Mesodermal cell (in vitro differentiated cells): ENCODE measurements around the gene RNF144B.

Experiments used
- H3K27ac ChIP-seq: 2 replicates; pipeline ENCODE4 v1.7.0; 2013; ENCODE audit warnings: mild to moderate bottlenecking, low read depth, low read length, moderate library complexity; ENCODE audit not compliant: severe bottlenecking
- H3K36me3 ChIP-seq: 2 replicates; pipeline ENCODE4 v1.7.1; 2013; ENCODE audit warnings: mild to moderate bottlenecking, low read length, moderate library complexity; ENCODE audit not compliant: control insufficient read depth, insufficient read depth
- H3K4me1 ChIP-seq: one replicate; pipeline ENCODE4 v1.7.1; 2013; ENCODE audit warnings: mild to moderate bottlenecking, low read length; ENCODE audit not compliant: insufficient read depth, control insufficient read depth, poor library complexity, severe bottlenecking
- H3K4me3 ChIP-seq: 2 replicates; pipeline ENCODE4 v1.7.0; 2013; ENCODE audit warnings: low read length, control low read depth, mild to moderate bottlenecking; ENCODE audit not compliant: insufficient read depth, poor library complexity, severe bottlenecking; ENCODE audit errors: extremely low read depth
- H3K9me3 ChIP-seq: 2 replicates; pipeline ENCODE4 v1.7.1; 2013; ENCODE audit warnings: mild to moderate bottlenecking, low read length, moderate library complexity; ENCODE audit not compliant: control insufficient read depth
- WGBS, 2 experiments: methylation state at CpG; one replicate each; pipeline ENCODE4 v1.1.5; 2013; ENCODE audit warnings: missing lambda C conversion rate in 2 of 2; ENCODE audit not compliant: insufficient coverage in 2 of 2; 5-methylcytosine and 5-hydroxymethylcytosine counted together

Gene RNF144B

GRCh38 chr6:18423426-18423825 lies 36.3 kb downstream of the RNF144B start:
- Histone ChIP-seq H3K36me3 (no peaks in the 10 kb centered on the region), H3K9me3 (no peaks in the 10 kb centered on the region), H3K27ac (no peak overlapping the region), H3K4me3 (no peak overlapping the region), H3K4me1 (no peaks in the 10 kb centered on the region)
- WGBS, 2 experiments: 90 to 100% methylated on average over 1 to 2 of the region's 3 CpGs

- H3K4me3 ChIP-seq: no peak overlapping the region
- no peak overlapping the region for H3K27ac ChIP-seq
- H3K9me3 ChIP-seq: no peaks in the 10 kb centered on the region
- no peaks in the 10 kb centered on the region for H3K36me3 ChIP-seq
- WGBS, 2 experiments: 40 to 42% methylated on average over 1 of the region's 2 CpGs
- H3K4me1 ChIP-seq: no peaks in the 10 kb centered on the region
These were observed 37.1 kb downstream of the RNF144B start for GRCh38 chr6:18424201-18424600.

DNA sequence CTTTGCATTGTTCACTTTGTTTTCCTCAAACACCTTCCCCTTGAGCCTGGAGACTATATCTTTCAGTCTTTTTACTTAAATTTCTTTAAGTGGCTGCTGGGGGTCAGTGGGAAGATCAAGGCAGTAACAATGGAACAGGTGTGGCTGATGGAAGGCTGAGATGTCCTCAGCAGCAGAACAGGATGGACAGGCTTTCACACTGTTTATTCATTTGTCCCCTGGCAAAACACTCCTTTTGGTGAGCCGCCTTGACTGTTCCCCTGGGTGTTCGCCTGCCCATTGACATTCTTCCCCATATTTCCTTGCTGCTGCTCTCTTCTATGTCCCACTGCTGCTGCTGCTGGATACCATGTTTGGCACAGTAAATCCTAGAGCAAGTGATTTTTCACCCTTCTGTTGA lies 38.1 kb downstream of the RNF144B start:
- Histone ChIP-seq H3K27ac (no peak overlapping the region), H3K4me1 (no peaks in the 10 kb centered on the region)
- 94 to 100% methylated on average over 2 of the region's 2 CpGs for WGBS, 2 experiments

GRCh38 chr6:18427296-18427695 lies 40.1 kb downstream of the RNF144B start:
- H3K4me3 ChIP-seq: no peak overlapping the region
- no peak overlapping the region for H3K27ac ChIP-seq
- no peaks in the 10 kb centered on the region for H3K36me3 ChIP-seq
- H3K9me3 ChIP-seq: no peaks in the 10 kb centered on the region
- peaks cover 3% of the 10 kb centered on the region for H3K4me1 ChIP-seq
- WGBS, 2 experiments: 80 to 100% methylated on average over 1 of the region's 2 CpGs

More for the DNA sequence above, 38.1 kb downstream of the RNF144B start:
- Histone ChIP-seq H3K4me3 (no peak overlapping the region), H3K9me3 (no peaks in the 10 kb centered on the region), H3K36me3 (no peaks in the 10 kb centered on the region)

- no peak overlapping the region for H3K4me3 ChIP-seq
- 84 to 86% methylated on average over 1 to 2 of the region's 4 CpGs for WGBS, 2 experiments
- H3K36me3 ChIP-seq: no peaks in the 10 kb centered on the region
- H3K27ac ChIP-seq: no peak overlapping the region
- no peaks in the 10 kb centered on the region for H3K9me3 ChIP-seq
- peaks cover 16% of the 10 kb centered on the region for H3K4me1 ChIP-seq
These were observed 42.6 kb downstream of the RNF144B start for GRCh38 chr6:18429655-18430297.

- Histone ChIP-seq H3K9me3 (no peaks in the 10 kb centered on the region), H3K36me3 (no peaks in the 10 kb centered on the region), H3K4me1 (peaks cover 16% of the 10 kb centered on the region), H3K4me3 (no peak overlapping the region), H3K27ac (no peak overlapping the region)
- WGBS, 2 experiments: 70 to 95% methylated on average over 1 to 2 of the region's 2 CpGs
These were observed 44.4 kb downstream of the RNF144B start for GRCh38 chr6:18431581-18431980.

DNA sequence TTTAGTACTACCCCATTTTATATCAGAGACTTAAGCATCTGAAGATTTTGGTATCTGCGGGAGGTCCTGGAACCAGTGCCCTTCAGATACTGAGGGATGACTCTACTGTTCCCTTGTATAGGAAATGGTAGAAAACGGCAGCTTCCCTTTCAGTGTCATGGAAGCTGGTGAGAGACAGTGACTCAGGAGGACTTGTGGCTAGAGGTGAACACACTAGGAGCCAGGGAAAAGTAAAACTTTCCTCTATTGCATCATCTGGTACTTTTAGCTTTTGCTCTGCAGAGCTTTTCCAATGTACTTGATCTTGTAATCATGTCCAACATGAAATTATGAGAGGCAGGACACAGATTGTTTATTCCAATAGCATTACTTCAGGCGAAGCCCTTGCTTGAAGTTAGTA lies 45.0 kb downstream of the RNF144B start:
- WGBS, 2 experiments: 67% methylated on average over 3 of the region's 3 CpGs; no CpG with 5 or more reads in 1 of the 2 experiments
- peaks cover 16% of the 10 kb centered on the region for H3K4me1 ChIP-seq
- H3K27ac ChIP-seq: no peak overlapping the region

DNA sequence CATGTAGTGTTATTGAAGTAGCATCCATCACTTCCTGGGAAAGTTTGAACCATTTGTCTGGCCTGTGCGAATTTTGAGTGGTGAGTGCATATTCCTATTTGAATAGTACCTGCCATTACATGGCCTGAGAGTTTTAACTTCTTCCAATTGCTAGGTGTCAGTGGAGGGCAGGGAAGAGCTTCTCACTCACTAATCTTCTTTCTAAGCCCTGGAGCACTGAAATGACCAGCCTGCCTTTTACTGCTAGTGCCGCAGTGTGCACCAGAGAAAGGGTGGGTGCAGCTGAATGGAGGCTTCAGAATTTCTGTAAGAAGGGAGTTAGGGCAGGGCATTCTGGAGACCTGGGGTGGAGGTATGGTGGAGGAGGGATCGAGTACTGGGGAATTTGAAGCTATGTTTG lies 45.5 kb downstream of the RNF144B start:
- Histone ChIP-seq H3K4me3 (no peak overlapping the region), H3K9me3 (no peaks in the 10 kb centered on the region), H3K36me3 (no peaks in the 10 kb centered on the region), H3K27ac (no peak overlapping the region), H3K4me1 (peaks cover 16% of the 10 kb centered on the region)
- 86 to 100% methylated on average over 1 of the region's 3 CpGs for WGBS, 2 experiments

More for the DNA sequence above, 45.0 kb downstream of the RNF144B start:
- Histone ChIP-seq H3K9me3 (no peaks in the 10 kb centered on the region), H3K4me3 (no peak overlapping the region), H3K36me3 (no peaks in the 10 kb centered on the region)

- Histone ChIP-seq H3K4me1 (peaks cover 16% of the 10 kb centered on the region), H3K4me3 (no peak overlapping the region), H3K36me3 (no peaks in the 10 kb centered on the region), H3K9me3 (no peaks in the 10 kb centered on the region), H3K27ac (no peak overlapping the region)
- 91 to 100% methylated on average over 2 of the region's 2 CpGs for WGBS, 2 experiments
These were observed 45.9 kb downstream of the RNF144B start for GRCh38 chr6:18433059-18433458.

GRCh38 chr6:18436341-18436740 lies 49.2 kb downstream of the RNF144B start:
- no peak overlapping the region for H3K27ac ChIP-seq
- no CpG with 5 or more reads among the region's 3 CpGs for WGBS, 2 experiments
- no peaks in the 10 kb centered on the region for H3K36me3 ChIP-seq
- no peak overlapping the region for H3K4me3 ChIP-seq
- H3K4me1 ChIP-seq: peaks cover 16% of the 10 kb centered on the region
- H3K9me3 ChIP-seq: no peaks in the 10 kb centered on the region

- H3K4me3 ChIP-seq: no peak overlapping the region
- no peaks in the 10 kb centered on the region for H3K36me3 ChIP-seq
- H3K9me3 ChIP-seq: no peaks in the 10 kb centered on the region
- H3K27ac ChIP-seq: no peak overlapping the region
- no peaks in the 10 kb centered on the region for H3K4me1 ChIP-seq
These were observed 52.4 kb downstream of the RNF144B start for GRCh38 chr6:18439581-18439980.
